Adrenal gland (tissue), 5 donors: Measurements from ENCODE around the gene NDUFAF3.

ENCODE experiments used
- POLR2A ChIP-seq, 2 donors: fragments of 450-650 bp; IDR thresholded peaks; one replicate each; pipeline ENCODE4 v1.6.1; 2017; ENCODE audit warnings: antibody characterized with exemption in 2 of 2, mild to moderate bottlenecking in 2 of 2, moderate library complexity in 1 of 2
- TF ChIP-seq, protein P1 (sequence below), 6 experiments: fragments of 450-650 bp in 4 of 6; fragments of 200-600 bp in 2 of 6; sonication (generic) in 1 of 6; IDR thresholded peaks; 1 replicate in 5 of 6; 2 replicates in 1 of 6; pipeline versions ENCODE4 v1.5.1 to v1.8.0; 2016 to 2021; ENCODE audit warnings: antibody characterized with exemption in 6 of 6, mild to moderate bottlenecking in 2 of 6, moderate library complexity in 1 of 6
- donor health status: DM: no; HTN: no; CAD: no.

DNA sequence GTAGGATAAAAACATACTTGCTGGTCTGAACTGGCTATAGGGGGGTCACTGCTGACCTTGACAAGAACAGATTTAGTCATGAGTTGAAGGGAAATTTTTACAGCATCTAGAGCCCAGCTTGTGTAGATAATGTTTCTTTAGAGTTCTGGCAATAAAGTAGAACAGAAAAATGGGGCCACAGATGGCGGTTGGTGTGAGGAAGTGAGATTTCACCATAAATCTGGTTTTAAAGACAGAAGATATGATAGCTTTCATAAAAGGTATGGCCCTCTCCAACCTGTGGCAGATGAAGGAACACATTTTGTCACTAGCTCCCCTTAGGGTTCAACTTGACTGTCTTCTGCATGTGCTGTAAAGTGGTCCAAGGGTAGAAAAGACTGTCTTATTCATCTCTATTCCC lies 31.6 kb downstream of the NDUFAF3 start:
- TF ChIP-seq, protein P1, sequence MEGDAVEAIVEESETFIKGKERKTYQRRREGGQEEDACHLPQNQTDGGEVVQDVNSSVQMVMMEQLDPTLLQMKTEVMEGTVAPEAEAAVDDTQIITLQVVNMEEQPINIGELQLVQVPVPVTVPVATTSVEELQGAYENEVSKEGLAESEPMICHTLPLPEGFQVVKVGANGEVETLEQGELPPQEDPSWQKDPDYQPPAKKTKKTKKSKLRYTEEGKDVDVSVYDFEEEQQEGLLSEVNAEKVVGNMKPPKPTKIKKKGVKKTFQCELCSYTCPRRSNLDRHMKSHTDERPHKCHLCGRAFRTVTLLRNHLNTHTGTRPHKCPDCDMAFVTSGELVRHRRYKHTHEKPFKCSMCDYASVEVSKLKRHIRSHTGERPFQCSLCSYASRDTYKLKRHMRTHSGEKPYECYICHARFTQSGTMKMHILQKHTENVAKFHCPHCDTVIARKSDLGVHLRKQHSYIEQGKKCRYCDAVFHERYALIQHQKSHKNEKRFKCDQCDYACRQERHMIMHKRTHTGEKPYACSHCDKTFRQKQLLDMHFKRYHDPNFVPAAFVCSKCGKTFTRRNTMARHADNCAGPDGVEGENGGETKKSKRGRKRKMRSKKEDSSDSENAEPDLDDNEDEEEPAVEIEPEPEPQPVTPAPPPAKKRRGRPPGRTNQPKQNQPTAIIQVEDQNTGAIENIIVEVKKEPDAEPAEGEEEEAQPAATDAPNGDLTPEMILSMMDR (IDR thresholded peaks at IDR 0.05), result no peak
- TF ChIP-seq POLR2A (IDR thresholded peaks at IDR 0.05), result no peak
